Endothelial cell (in vitro differentiated cells): ENCODE measurements around the gene BCL7B. TPM values are rescaled to one million over a fixed set of nuclear protein-coding genes. Genes with fewer than 3 reads are reported as not detected.

Experiments
- DNase-seq: peaks from one replicate; pipeline ENCODE4 v3.0.0; 2021; ENCODE audit warnings: low spot score
- H3K27ac Mint-ChIP-seq: one replicate; pipeline ENCODE4 v1.8.0; 2021; ENCODE audit warnings: mixed read lengths, inconsistent platforms; ENCODE audit not compliant: unreplicated experiment
- H3K27me3 Mint-ChIP-seq: one replicate; pipeline ENCODE4 v1.8.0; 2021; ENCODE audit warnings: mild to moderate bottlenecking, moderate library complexity, mixed read lengths, inconsistent platforms; ENCODE audit not compliant: unreplicated experiment
- H3K36me3 Mint-ChIP-seq: one replicate; pipeline ENCODE4 v1.8.0; 2021; ENCODE audit warnings: mild to moderate bottlenecking, low read depth, mixed read lengths, inconsistent platforms; ENCODE audit not compliant: unreplicated experiment
- H3K4me1 Mint-ChIP-seq: one replicate; pipeline ENCODE4 v1.8.0; 2021; ENCODE audit warnings: mild to moderate bottlenecking, mixed read lengths, inconsistent platforms; ENCODE audit not compliant: unreplicated experiment
- H3K4me3 Mint-ChIP-seq: one replicate; pipeline ENCODE4 v1.8.0; 2021; ENCODE audit warnings: mild to moderate bottlenecking, mixed read lengths, inconsistent platforms; ENCODE audit not compliant: unreplicated experiment
- H3K9me3 Mint-ChIP-seq: one replicate; pipeline ENCODE4 v1.8.0; 2021; ENCODE audit warnings: mixed read lengths, inconsistent platforms; ENCODE audit not compliant: unreplicated experiment
- total RNA-seq: library from RNA; stranded (reverse); fragmentation: NEBNext Ultra II Directional; extraction: Animal tissue kit (Norgen Biotek cat#: 25700); gene quantifications from one replicate; pipeline ENCODE4 v1.2.1, GENCODE V29; 2021; ENCODE audit not compliant: unreplicated experiment
- TF ChIP-seq, protein P1 (sequence below): fragments of 200-600 bp; sonication (generic); IDR thresholded peaks from one replicate; pipeline ENCODE4 v1.5.0; 2021; ENCODE audit warnings: antibody characterized with exemption; ENCODE audit not compliant: unreplicated experiment

The BCL7B gene
- total RNA-seq, 1 donor from 2014 or later, result 38.6 TPM

DNA sequence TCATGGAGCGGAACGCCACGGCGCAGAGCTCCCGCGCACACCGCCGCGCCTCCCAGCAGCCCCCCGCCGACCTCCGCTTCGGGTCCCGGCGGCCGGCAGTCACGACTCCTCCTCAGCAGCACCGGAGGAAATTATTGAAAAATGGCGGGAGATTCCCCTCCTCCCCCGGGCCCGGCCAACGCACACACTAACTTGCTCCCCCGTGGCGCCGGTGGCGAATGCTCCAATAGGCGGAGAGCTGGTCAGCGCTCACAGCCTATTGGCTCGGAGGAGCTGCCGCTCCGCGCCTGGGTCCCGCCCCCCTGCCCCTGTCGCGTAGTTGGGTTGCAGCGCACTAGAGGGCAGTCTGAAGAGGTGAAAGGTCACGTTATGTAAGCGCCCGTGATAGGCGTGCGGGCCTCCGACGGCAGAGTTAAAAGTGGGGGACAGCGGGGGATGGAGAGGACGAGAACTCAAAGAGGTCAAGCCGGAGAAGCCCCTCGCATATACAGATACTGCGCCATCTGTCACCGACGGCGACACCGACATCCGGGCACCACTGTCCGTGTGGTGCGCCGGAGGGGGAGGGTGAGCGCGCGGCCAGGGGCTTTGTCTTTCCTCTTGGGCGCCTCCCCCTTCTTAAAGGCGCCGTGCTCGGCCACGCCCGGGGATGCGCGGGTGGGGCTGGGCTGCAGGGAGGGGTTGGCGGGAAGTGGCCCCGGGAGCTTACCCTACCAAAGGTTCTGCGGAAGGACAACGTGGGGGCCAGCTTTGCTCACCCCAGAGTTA, 35.2 kb downstream of the BCL7B start, which contains the start of gene BAZ1B:
Gene BAZ1B (minus strand): TSS at position 189 of the 768 bp plus-strand sequence. CDS start 360 bp downstream, outside the sequence.
- Mint-ChIP-seq H3K9me3 (no peaks in the 10 kb centered on the region), H3K4me1 (peaks cover 42% of the 10 kb centered on the region), H3K27ac (peak within 1 kb of the TSS; percentile 89), H3K4me3 (peak within 1 kb of the TSS; percentile 96), H3K36me3 (peaks cover 6% of the 10 kb centered on the region), H3K27me3 (peaks cover 3% of the 10 kb centered on the region)
- TF ChIP-seq, protein P1, sequence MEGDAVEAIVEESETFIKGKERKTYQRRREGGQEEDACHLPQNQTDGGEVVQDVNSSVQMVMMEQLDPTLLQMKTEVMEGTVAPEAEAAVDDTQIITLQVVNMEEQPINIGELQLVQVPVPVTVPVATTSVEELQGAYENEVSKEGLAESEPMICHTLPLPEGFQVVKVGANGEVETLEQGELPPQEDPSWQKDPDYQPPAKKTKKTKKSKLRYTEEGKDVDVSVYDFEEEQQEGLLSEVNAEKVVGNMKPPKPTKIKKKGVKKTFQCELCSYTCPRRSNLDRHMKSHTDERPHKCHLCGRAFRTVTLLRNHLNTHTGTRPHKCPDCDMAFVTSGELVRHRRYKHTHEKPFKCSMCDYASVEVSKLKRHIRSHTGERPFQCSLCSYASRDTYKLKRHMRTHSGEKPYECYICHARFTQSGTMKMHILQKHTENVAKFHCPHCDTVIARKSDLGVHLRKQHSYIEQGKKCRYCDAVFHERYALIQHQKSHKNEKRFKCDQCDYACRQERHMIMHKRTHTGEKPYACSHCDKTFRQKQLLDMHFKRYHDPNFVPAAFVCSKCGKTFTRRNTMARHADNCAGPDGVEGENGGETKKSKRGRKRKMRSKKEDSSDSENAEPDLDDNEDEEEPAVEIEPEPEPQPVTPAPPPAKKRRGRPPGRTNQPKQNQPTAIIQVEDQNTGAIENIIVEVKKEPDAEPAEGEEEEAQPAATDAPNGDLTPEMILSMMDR, result no peak
- peak; percentile 96 for DNase-seq

GRCh38 chr7:73521636-73522104, 35.8 kb downstream of the BCL7B start:
- Mint-ChIP-seq H3K27me3 (peaks cover 3% of the 10 kb centered on the region), H3K4me1 (peaks cover 36% of the 10 kb centered on the region), H3K36me3 (peaks cover 6% of the 10 kb centered on the region), H3K27ac (no peak overlapping the region), H3K4me3 (peak overlapping the region; percentile 67), H3K9me3 (no peaks in the 10 kb centered on the region)
- TF ChIP-seq, protein P1, result no peak
- DNase-seq, result peak; percentile 57

DNA sequence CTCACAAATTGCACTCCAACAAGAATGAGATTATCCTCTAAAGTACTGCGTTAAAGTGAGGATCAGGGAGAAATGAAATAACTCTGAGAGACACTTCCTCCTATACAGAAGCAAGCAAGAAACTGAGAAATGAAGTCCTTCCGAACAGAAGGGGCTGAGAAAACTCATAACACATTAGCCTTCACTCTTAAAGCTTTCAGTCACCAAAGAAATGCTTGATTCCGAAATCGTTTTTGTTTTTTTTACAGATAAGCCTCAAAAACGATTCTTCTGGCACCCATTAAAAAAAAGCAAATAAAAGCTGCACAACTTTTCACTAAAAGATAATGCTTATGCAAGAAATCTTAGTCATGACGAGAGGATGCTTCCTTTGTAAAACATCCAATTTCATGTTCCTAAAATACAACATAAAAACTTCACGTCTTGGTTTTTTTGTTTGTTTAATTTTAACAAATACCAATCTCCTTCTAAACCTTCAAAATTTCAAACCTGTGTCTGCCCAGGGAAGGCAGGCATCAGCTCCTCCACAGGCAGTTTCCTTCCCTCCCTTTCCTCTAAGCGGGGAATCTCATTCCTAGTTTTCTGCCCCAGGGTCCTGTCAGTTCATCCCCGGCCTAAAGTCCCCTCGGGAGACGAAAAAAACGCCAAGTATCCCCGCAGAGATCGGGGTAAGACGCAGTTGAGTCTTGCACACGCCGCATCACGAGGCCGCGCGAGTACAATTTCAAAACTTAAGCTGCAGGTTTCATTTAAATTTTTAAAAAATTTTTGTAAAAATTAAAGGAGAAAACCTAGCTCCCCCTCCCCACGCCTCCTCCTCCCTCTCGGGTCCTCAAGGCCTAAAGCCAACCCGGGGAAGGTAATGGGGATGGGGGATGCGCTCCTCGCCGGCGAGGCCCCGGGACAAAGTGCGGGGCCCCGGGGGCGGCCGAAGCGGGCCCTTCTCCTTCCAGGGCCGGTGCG, 36.5 kb downstream of the BCL7B start:
- peak; percentile 8 for DNase-seq
- H3K4me1 Mint-ChIP-seq, result peaks cover 36% of the 10 kb centered on the region
- TF ChIP-seq, protein P1, result no peak
- H3K27ac Mint-ChIP-seq, result peak overlapping the region; percentile 77
- H3K9me3 Mint-ChIP-seq, result no peaks in the 10 kb centered on the region
- H3K4me3 Mint-ChIP-seq, result peak overlapping the region; percentile 95
- peaks cover 6% of the 10 kb centered on the region for H3K36me3 Mint-ChIP-seq
- H3K27me3 Mint-ChIP-seq, result peaks cover 3% of the 10 kb centered on the region

- Mint-ChIP-seq H3K4me1 (peaks cover 32% of the 10 kb centered on the region), H3K36me3 (peaks cover 7% of the 10 kb centered on the region)
Measured at GRCh38 chr7:73519867-73520672, 37.4 kb downstream of the BCL7B start.

More at GRCh38 chr7:73519867-73520672, 37.4 kb downstream of the BCL7B start:
- DNase-seq, result no peak
- Mint-ChIP-seq H3K27me3 (peaks cover 3% of the 10 kb centered on the region), H3K4me3 (peak overlapping the region; percentile 95), H3K9me3 (no peaks in the 10 kb centered on the region), H3K27ac (peak overlapping the region; percentile 44)
- TF ChIP-seq, protein P1, result no peak
